Activated T-cell treated with anti-CD3 and anti-CD28 coated beads, Interleukin-2, amount 50 U/mL, for 72 hours (primary cell): Measurements from ENCODE around the gene POLR2A. TPM values are rescaled to one million over a fixed set of nuclear protein-coding genes. Genes with fewer than 3 reads are reported as not detected.
"Not testable (repeated sequence)": the region's sequence is repeated elsewhere in the genome, so short reads cannot be mapped to it uniquely, and the experiment has no call there.

Source experiments
- ATAC-seq, 2 donors: fragments of 150-1000 bp; cut with Tn5 transposase; replicated peaks in 1 of 2; 2 replicates each; pipeline ENCODE4 v1.10.0; 2021; ENCODE audit warnings: moderate library complexity in 2 of 2, mild to moderate bottlenecking in 1 of 2
- DNase-seq, 2 donors: peaks; one replicate each; pipeline ENCODE4 v3.0.0; 2021 to 2022; ENCODE audit warnings: mixed read lengths in 1 of 2
- H3K27ac Mint-ChIP-seq: one replicate; pipeline ENCODE4 v1.8.0; 2022; ENCODE audit warnings: mild to moderate bottlenecking, moderate library complexity, mixed read lengths
- H3K27me3 Mint-ChIP-seq: one replicate; pipeline ENCODE4 v1.8.0; 2022; ENCODE audit warnings: low read depth, mixed read lengths
- H3K36me3 Mint-ChIP-seq, 2 donors: one replicate each; pipeline ENCODE4 v1.8.0; 2022; ENCODE audit warnings: mixed read lengths in 2 of 2, mild to moderate bottlenecking in 1 of 2; ENCODE audit not compliant: insufficient read depth in 2 of 2
- H3K4me1 Mint-ChIP-seq: one replicate; pipeline ENCODE4 v1.8.0; 2022; ENCODE audit warnings: low read depth, mixed read lengths
- H3K4me3 Mint-ChIP-seq, 2 donors: one replicate each; pipeline ENCODE4 v1.8.0; 2022; ENCODE audit warnings: mild to moderate bottlenecking in 2 of 2, mixed read lengths in 2 of 2, moderate library complexity in 2 of 2
- H3K9me3 Mint-ChIP-seq, 2 donors: one replicate each; pipeline ENCODE4 v1.8.0; 2022; ENCODE audit warnings: mixed read lengths in 2 of 2
- total RNA-seq, 2 donors: library from RNA; stranded (reverse); gene quantifications; one replicate each; pipeline ENCODE4 v1.2.3, GENCODE V29; 2022

POLR2A gene
- total RNA-seq, 2 donors from 2014 or later = 211 to 249 TPM

DNA sequence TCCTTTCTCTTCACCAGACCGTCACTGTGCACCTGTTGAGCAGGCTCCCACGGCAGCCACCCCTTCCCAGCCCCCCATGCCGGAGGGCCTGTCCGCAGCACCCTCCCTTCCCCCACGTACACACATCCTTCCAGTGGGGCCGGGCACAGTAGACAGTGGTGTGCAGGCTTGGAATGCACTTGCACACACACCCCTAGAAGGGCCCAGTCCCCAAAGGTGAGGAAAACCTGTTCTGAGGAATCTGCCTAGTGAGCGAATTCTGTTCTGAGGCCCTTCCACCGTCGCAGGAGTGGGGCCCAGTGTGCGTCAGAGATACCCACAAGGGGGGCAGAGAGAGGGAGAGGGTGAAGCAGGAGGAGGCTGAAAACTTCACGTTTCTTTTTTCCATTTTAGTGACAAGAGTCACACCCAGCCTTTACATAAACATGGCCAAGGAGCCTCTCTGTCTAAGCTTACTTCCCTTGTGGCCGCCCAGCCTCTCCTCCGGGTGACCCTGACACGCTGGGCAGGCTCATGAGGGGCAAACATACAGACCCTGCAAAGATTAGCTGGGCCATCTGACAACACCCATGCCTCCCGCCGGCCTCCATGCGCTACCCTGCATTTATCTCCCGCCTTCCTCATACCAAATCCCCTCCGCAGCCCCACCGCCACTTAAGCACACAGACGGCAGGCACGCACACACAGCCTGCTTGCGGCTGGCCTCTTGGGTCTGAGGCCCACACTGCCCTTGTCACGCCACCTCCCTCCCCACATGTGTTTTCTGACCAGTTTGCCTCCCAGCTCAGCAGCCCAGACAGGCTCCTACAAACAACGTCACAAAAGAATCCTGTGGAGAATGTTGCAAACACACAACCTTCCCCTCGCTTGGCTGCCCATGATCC, 6.5 kb upstream of the POLR2A start:
- Mint-ChIP-seq H3K27me3 (no peaks in the 10 kb centered on the region), H3K27ac (peak overlapping the region; percentile 87), H3K36me3 (peaks cover 0 to 3% of the 10 kb centered on the region in 2 donors), H3K4me3 (peak overlapping the region; percentile 84 to 92), H3K4me1 (peaks cover 64% of the 10 kb centered on the region), H3K9me3 (no peaks in the 10 kb centered on the region)
- no peak for DNase-seq
- ATAC-seq = no peak

DNA sequence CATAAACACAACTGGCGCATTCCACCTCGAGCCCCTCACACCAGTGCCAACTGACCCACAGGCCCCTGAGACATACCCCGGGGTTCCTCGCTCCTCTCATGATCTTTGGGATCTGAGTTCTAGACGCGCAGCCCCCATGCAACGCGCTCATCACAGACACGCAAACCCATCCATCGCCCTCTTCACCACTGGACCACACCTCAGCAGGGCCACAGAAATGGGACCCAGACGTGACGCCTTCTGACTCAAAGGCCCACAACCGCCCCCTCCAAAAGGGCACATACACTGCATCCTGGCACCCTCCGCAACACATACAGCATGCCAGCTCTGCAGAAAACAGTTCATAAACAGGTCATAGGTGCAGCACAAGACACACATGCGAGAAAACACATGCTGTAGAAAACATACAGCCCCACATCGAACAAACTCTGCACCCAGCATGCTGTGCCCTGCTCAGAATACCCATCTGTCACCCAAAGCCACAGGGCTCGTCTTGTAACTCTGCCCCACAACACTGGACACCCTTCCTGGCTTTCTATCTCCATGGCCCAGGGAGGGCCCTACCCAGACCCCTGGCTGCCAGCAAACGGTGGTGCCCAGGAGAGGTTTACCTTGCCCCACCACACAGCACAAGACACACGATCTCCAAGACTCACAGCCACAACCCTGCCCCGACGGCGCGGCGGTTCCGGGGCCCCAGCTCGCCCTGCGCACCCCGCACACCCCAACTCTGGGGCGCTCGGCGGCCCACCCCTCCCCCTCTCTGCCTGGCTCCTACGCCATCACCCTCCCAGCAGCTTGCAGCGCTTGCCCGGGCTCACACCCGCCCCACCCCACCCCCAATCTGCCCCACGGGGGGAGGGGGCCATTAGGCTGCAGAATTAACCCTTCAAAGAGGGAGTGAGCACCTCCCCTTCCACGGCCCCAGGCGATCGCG, 5.6 kb upstream of the POLR2A start:
- ATAC-seq = peak; percentile 43 to 51
- Mint-ChIP-seq H3K9me3 (no peaks in the 10 kb centered on the region), H3K27me3 (no peaks in the 10 kb centered on the region), H3K4me1 (peaks cover 70% of the 10 kb centered on the region), H3K4me3 (peak overlapping the region; percentile 84 to 92), H3K36me3 (peaks cover under 1 to 3% of the 10 kb centered on the region in 2 donors), H3K27ac (peak overlapping the region; percentile 87)
- peak; percentile 59 to 65 for DNase-seq

DNA sequence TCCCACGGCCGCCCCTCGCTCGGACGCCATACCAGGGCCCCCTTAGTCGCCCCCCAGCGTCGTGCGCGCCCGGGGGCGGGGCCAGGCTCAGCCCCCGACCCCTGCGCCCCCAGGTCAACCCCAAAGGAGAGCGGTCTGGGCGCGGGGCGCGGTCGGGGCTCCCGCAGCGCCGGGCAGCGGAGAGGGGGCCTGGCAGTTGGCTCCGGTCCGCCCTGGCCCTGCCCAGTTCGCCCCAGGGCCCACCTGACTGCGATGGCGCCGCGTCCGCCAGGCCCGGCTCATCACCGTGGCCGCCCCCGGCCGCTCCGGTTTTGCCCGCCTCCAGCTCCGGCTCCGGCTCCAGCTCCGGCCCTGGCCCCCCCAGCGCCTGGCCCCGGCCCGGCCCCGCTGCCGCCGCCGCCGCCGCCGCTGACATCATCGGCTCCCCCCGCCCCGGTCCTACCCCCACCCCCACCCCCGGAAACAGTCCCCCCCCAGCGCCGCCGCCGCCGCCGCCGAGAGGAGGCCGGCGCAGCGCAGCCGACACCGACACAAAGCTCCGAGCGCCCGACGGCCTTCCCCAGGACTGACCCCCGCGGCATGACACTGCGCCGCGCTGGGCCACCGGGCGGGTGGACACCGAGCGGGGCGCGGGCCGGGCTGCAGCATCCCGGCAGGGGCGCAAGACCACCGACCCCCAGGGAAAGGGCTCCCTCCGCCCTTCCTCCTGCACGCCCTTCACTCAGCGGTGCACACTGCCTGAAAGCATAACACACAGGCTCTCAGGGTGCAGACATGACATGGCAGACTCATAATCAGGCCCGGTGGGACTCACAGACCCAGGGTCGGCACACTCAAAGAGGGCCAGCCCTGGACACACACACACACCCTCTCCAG, 4.7 kb upstream of the POLR2A start, which contains the start of gene ZBTB4:
ZBTB4 (minus strand) TSS at position 419 of the 876 bp plus-strand sequence. CDS start 12,830 bp downstream, outside the sequence.
- peak within 1 kb of the TSS; percentile 91 for H3K27ac Mint-ChIP-seq
- no peaks in the 10 kb centered on the region for H3K9me3 Mint-ChIP-seq
- peaks cover 2 to 3% of the 10 kb centered on the region in 2 donors for H3K36me3 Mint-ChIP-seq
- no peaks in the 10 kb centered on the region for H3K27me3 Mint-ChIP-seq
- peak; percentile 64 to 76 for DNase-seq
- ATAC-seq = peak; percentile 13 to 19
- peak within 1 kb of the TSS; percentile 89 to 92 for H3K4me3 Mint-ChIP-seq
- H3K4me1 Mint-ChIP-seq = peaks cover 70% of the 10 kb centered on the region

DNA sequence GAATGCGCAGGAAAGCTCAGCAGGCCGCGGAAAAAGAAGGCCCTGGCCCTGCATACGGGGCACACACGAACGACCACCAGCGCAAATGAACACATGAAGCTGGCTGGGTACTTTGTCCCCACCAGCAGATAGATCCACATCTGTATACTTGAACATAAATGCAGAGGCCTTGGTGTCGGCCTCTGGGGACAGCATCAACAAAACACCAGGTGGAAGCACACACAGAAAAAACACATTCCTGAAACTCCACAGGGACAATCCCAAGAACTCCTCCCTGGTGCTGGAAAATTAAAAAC, 4.1 kb upstream of the POLR2A start:
- Mint-ChIP-seq H3K36me3 (peaks cover 5% of the 10 kb centered on the region in 2 donors), H3K27ac (peak overlapping the region; percentile 91), H3K9me3 (no peaks in the 10 kb centered on the region), H3K4me1 (peaks cover 76% of the 10 kb centered on the region), H3K27me3 (no peaks in the 10 kb centered on the region), H3K4me3 (peak overlapping the region; percentile 89)
- ATAC-seq = no peak
- no peak for DNase-seq

DNA sequence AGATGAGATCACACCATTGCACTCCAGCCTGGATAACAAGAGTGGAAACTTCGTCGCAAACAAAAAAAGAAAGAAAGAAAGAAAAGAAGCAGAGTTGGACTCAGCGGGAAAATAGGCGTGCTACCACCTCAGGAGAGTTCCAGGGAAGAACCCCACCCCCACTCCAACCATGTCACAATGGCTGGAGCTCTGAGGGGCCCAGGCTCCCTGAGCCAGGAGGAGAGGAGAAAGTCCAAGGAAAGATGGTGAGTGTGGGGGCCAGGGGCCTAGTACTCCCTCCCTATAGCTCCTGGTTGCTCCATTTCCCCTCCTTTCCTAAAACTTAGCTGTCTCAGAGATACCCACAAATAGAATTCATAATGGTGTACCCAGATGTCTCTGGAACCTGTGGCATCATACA, 2.9 kb upstream of the POLR2A start, which contains the start of gene SLC35G6:
SLC35G6 (plus strand) TSS at position 172 of the 400 bp plus-strand sequence; CDS start at position 243, 71 bp downstream.
- H3K9me3 Mint-ChIP-seq, H3K36me3 Mint-ChIP-seq, DNase-seq, ATAC-seq, H3K27me3 Mint-ChIP-seq: not testable (repeated sequence)
- peak within 1 kb of the TSS; percentile 91 for H3K27ac Mint-ChIP-seq
- peak within 1 kb of the TSS; percentile 89 for H3K4me3 Mint-ChIP-seq
- H3K4me1 Mint-ChIP-seq = peaks cover 75% of the 10 kb centered on the region

DNA sequence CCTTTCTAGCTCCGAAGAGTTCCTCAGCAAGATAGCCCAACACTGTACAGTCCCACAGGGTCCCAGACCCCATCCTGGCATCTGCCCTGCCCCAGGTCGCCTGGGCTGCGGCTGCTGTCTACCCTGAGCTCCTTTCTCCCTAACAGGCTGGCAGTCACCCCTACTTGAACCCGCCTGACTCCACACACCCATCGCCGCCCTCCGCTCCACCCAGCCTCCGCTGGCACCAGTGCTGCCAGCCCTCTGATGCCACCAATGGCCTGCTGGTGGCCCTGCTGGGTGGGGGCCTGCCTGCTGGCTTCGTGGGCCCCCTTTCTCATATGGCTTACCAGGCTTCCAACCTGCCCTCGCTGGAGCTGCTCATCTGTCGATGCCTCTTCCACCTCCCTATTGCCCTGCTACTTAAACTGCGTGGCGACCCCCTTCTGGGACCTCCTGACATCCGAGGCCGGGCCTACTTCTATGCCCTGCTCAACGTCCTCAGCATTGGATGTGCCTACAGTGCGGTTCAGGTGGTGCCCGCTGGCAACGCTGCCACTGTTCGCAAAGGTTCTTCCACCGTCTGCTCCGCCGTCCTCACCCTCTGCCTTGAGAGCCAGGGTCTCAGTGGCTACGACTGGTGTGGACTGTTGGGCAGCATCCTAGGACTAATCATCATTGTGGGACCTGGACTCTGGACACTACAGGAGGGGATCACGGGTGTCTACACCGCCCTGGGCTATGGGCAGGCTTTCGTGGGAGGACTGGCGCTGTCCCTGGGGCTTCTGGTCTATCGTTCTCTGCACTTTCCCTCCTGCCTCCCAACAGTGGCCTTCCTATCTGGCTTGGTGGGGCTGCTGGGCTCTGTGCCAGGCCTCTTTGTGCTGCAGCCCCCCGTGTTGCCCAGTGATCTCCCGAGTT, 2.1 kb upstream of the POLR2A start:
- not testable (repeated sequence) for ATAC-seq, DNase-seq, H3K9me3 Mint-ChIP-seq, H3K27me3 Mint-ChIP-seq, H3K36me3 Mint-ChIP-seq
- H3K4me3 Mint-ChIP-seq = peak overlapping the region; percentile 98 to 100
- H3K4me1 Mint-ChIP-seq = peaks cover 75% of the 10 kb centered on the region
- H3K27ac Mint-ChIP-seq = peak overlapping the region; percentile 100

DNA sequence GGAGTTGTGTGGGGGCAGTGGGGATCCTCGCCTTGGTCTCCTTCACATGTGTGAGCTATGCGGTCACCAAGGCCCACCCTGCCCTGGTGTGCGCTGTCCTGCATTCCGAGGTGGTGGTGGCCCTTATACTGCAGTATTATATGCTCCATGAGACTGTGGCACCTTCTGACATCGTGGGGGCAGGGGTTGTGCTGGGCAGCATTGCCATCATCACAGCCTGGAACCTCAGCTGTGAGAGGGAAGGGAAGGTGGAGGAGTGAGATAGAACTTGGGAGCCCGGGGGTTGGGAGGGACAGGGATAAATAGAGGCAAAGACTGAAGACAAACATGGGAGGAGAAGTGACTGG, 1.5 kb upstream of the POLR2A start:
- ATAC-seq, DNase-seq, H3K9me3 Mint-ChIP-seq, H3K27me3 Mint-ChIP-seq: not testable (repeated sequence)
- Mint-ChIP-seq H3K27ac (peak overlapping the region; percentile 100), H3K36me3 (peaks cover 8 to 10% of the 10 kb centered on the region in 2 donors), H3K4me3 (peak overlapping the region; percentile 98 to 100), H3K4me1 (peaks cover 75% of the 10 kb centered on the region)

DNA sequence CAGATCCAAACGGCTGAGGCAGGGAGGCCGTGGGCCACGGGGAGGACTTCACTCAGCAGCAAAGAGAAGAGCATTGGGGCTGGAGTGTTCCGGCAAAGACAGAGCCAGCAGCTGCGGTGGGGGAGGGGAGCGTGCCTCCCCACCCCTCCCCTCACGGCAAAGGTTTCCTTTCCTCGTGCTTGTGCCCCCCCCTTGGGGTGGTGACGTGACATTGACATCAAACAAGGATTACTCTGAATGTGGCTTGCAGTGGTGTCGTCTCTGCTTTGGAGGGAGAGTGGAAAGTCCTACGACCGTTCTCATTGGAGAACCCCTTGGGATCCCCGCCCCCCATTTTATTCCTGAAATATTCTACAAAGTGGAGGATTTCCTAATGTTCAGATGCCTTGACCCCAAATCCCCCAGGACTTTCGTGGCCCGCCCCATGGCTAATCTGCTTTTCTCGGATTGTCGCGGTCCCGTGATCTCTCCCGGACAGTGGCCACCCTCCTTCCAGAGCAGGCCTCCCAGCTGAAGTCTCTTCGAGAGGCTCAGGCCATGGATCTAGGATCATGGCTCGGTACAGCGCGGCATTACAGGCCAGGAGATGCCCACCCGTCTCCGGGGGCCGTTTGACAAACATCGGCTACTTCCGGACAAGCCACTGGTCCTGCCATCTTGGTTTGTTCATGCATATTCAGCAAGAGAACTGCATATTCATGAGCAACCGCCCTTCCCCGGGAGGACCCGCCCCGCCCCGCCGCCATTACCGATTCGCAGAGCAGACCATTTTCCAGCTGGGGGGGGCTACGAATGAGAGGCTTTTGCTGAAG, 705 bp upstream of the POLR2A start:
- Mint-ChIP-seq H3K9me3 (no peaks in the 10 kb centered on the region), H3K27me3 (no peaks in the 10 kb centered on the region), H3K36me3 (peaks cover 8 to 9% of the 10 kb centered on the region in 2 donors), H3K4me1 (peaks cover 73% of the 10 kb centered on the region), H3K27ac (peak overlapping the region; percentile 100), H3K4me3 (peak overlapping the region; percentile 98 to 100)
- peak; percentile 62 to 65 for ATAC-seq
- DNase-seq = peak; percentile 91 to 95

DNA sequence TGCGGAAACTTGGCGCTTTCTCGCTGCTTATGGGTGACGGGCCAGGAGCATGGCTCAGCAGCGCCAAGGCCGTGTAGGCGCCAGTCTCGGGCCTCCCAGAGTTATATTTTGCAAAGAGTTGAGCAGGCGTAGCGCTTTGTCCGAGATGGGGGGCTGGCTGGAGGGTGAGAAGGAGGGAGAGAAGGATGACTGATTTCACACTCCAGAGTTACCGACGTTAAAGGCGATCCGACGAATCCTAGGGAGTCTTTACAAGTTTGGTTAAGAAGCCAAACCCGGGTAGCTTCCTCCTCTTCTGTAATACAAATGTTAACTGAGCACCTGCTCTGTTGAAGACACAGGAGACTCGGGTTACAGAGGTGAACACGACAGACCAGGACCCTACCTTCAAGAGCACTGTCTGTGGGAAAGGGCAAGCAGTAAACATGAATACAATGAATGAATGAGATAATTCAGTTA, 782 bp downstream of the POLR2A start:
- Mint-ChIP-seq H3K36me3 (peaks cover 8% of the 10 kb centered on the region in 2 donors), H3K4me1 (peaks cover 80% of the 10 kb centered on the region), H3K9me3 (no peaks in the 10 kb centered on the region), H3K27me3 (no peaks in the 10 kb centered on the region), H3K4me3 (peak overlapping the region; percentile 98 to 100), H3K27ac (peak overlapping the region; percentile 100)
- ATAC-seq (peak in 1 of 2 donors; percentile 0), DNase-seq (peak in 1 of 2 donors; percentile 19)

DNA sequence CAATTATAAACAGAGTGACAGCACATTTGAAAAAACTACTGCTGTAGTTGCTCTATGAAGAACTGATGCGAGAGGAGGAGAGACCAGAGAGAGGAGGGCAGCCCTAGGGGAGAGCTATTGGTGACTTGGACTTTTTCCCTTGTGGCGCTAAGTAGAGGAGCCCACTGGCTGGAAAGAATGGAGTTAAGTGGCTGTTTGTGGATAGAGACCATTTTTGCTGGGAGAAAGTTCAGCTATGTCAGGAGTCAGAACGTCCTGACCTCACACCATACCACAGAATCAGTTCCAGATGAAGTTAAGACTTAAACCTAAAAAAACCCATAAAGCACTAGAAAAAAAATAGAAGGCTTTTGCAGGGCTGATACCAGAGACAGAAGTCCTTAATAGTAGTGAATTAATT, 2.0 kb downstream of the POLR2A start:
- H3K4me3 Mint-ChIP-seq = peak overlapping the region; percentile 83 to 89
- peak overlapping the region; percentile 56 for H3K27ac Mint-ChIP-seq
- no peaks in the 10 kb centered on the region for H3K9me3 Mint-ChIP-seq
- peaks cover 12% of the 10 kb centered on the region in 2 donors for H3K36me3 Mint-ChIP-seq
- ATAC-seq (no peak), DNase-seq (no peak)
- no peaks in the 10 kb centered on the region for H3K27me3 Mint-ChIP-seq
- peaks cover 79% of the 10 kb centered on the region for H3K4me1 Mint-ChIP-seq

DNA sequence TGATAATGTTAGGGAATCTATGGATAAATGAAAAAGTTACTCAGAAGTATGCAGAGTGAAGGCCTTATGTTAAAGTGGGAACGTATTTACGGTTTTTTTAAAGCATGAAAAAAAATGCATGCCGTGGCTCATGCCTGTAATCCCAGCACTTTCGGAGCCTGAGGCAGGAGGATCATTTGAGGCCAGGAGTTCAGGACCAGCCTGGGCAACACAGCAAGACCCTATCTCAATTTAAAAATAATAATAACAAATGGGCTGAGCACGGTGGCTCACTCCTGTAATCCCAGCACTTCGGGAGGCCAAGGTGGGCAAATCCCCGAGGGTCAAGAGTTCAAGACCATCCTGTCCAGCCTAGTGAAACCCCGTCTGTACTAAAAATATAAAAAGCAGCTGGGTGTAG, 6.0 kb downstream of the POLR2A start:
- Mint-ChIP-seq H3K36me3 (peaks cover 14 to 23% of the 10 kb centered on the region in 2 donors), H3K27ac (no peak overlapping the region), H3K4me3 (peak overlapping the region in 1 of 2 donors; percentile 2), H3K4me1 (peaks cover 70% of the 10 kb centered on the region), H3K9me3 (no peaks in the 10 kb centered on the region), H3K27me3 (no peaks in the 10 kb centered on the region)
- ATAC-seq (no peak), DNase-seq (no peak)
